Trophoblast cell (in vitro differentiated cells and primary cell): ENCODE results near the gene KIF26B.
A peak's percentile ranks its signal among the peaks of the same experiment; 100 is the strongest.

Experiments
- DNase-seq, 2 donors: peaks; one replicate each; pipeline ENCODE4 v3.0.0-alpha.2; 2016
- H2AFZ ChIP-seq: 2 replicates; pipeline ENCODE4 v1.6.1; 2013; ENCODE audit warnings: low read length, moderate library complexity, mild to moderate bottlenecking; ENCODE audit not compliant: insufficient read depth, poor library complexity
- H2AK5ac ChIP-seq: 2 replicates; pipeline ENCODE4 v1.6.1; 2013; ENCODE audit warnings: mild to moderate bottlenecking, low read length
- H2BK120ac ChIP-seq: 2 replicates; pipeline ENCODE4 v1.6.1; 2013; ENCODE audit warnings: low read length, mild to moderate bottlenecking, moderate library complexity; ENCODE audit not compliant: insufficient read depth, poor library complexity
- H2BK12ac ChIP-seq: 2 replicates; pipeline ENCODE4 v1.6.1; 2013; ENCODE audit warnings: mild to moderate bottlenecking, low read length, moderate library complexity
- H2BK5ac ChIP-seq: 2 replicates; pipeline ENCODE4 v1.6.1; 2013; ENCODE audit warnings: low read length, low read depth, moderate library complexity, mild to moderate bottlenecking; ENCODE audit not compliant: poor library complexity
- H3K14ac ChIP-seq: 2 replicates; pipeline ENCODE4 v1.6.1; 2013; ENCODE audit warnings: mild to moderate bottlenecking, low read length
- H3K18ac ChIP-seq: 2 replicates; pipeline ENCODE4 v1.6.1; 2013; ENCODE audit warnings: mild to moderate bottlenecking, low read length
- H3K23ac ChIP-seq: 2 replicates; pipeline ENCODE4 v1.6.1; 2013; ENCODE audit warnings: low read length
- H3K27ac ChIP-seq: 2 replicates; pipeline ENCODE4 v1.5.1; 2013; ENCODE audit warnings: low read depth, mild to moderate bottlenecking, inconsistent platforms, low read length, moderate library complexity
- H3K27me3 ChIP-seq: 2 replicates; pipeline ENCODE4 v1.6.1; 2013; ENCODE audit warnings: inconsistent platforms, mild to moderate bottlenecking, low read length, moderate library complexity; ENCODE audit not compliant: insufficient read depth
- H3K36me3 ChIP-seq, 2 experiments: 1 replicate in 1 of 2; 2 replicates in 1 of 2; pipeline ENCODE4 v1.6.1; 2013; ENCODE audit warnings: low read length in 2 of 2, mild to moderate bottlenecking in 2 of 2, moderate library complexity in 1 of 2; ENCODE audit not compliant: insufficient read depth in 2 of 2, control insufficient read depth in 1 of 2
- H3K4ac ChIP-seq: 2 replicates; pipeline ENCODE4 v1.6.1; 2013; ENCODE audit warnings: low read depth, mild to moderate bottlenecking, low read length, moderate library complexity
- H3K4me1 ChIP-seq, 2 experiments: 1 replicate in 1 of 2; 2 replicates in 1 of 2; pipeline ENCODE4 v1.6.1; 2013; ENCODE audit warnings: low read length in 2 of 2, mild to moderate bottlenecking in 2 of 2, moderate library complexity in 1 of 2; ENCODE audit not compliant: insufficient read depth in 2 of 2, control insufficient read depth in 1 of 2
- H3K4me2 ChIP-seq: 2 replicates; pipeline ENCODE4 v1.6.1; 2013; ENCODE audit warnings: inconsistent platforms, mild to moderate bottlenecking, low read length, moderate library complexity
- H3K4me3 ChIP-seq: 2 replicates; pipeline ENCODE4 v1.5.1; 2013; ENCODE audit warnings: mild to moderate bottlenecking, low read depth, low read length, inconsistent platforms
- H3K79me1 ChIP-seq: one replicate; pipeline ENCODE4 v1.6.1; 2013; ENCODE audit warnings: low read length
- H3K79me2 ChIP-seq: 2 replicates; pipeline ENCODE4 v1.6.1; 2013; ENCODE audit warnings: low read length, mild to moderate bottlenecking; ENCODE audit not compliant: control insufficient read depth, insufficient read depth, poor library complexity
- H3K9ac ChIP-seq: 2 replicates; pipeline ENCODE4 v1.6.1; 2013; ENCODE audit warnings: mild to moderate bottlenecking, low read length
- H3K9me3 ChIP-seq: 2 replicates; pipeline ENCODE4 v1.6.1; 2013; ENCODE audit warnings: low read depth, mild to moderate bottlenecking, control low read depth, inconsistent platforms, low read length; ENCODE audit not compliant: insufficient read depth
- H4K12ac ChIP-seq: 2 replicates; pipeline ENCODE4 v1.6.1; 2013; ENCODE audit warnings: low read depth, mild to moderate bottlenecking, low read length, moderate library complexity
- H4K8ac ChIP-seq: 2 replicates; pipeline ENCODE4 v1.6.1; 2013; ENCODE audit warnings: low read depth, mild to moderate bottlenecking, low read length, moderate library complexity
- H4K91ac ChIP-seq: one replicate; pipeline ENCODE4 v1.6.1; 2013; ENCODE audit warnings: low read depth, mild to moderate bottlenecking, low read length, moderate library complexity
- WGBS: extraction: QIAGEN DNeasy Blood & Tissue Kit; methylation state at CpG from one replicate; pipeline ENCODE4 v1.1.7; 2013; ENCODE audit warnings: missing lambda C conversion rate; ENCODE audit not compliant: insufficient read length, insufficient coverage; ENCODE audit errors: extremely low coverage; 5-methylcytosine and 5-hydroxymethylcytosine counted together

KIF26B gene

DNA sequence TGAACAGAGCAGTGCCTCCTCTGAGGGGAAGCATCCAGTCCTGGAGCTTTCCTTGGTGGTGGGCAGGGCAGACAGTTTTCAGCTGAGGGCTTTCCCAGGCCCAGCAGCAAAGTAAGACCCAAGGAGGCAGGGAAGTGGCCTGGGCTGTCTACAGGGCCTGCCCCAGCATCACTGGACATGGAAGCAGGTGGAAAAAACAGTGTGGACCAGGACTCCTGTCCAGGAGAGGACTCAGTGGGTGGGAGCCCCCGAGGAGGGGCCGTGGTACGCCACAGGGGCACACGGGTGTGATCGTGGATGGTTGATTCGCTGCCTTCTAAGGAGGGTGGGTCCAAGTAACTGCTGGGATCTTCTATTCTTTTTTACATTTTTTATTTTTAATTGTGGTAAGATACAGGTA is 387.6 kb downstream of the KIF26B start:
- H2AFZ ChIP-seq, result no peak overlapping the region
- H2AK5ac ChIP-seq, result no peak overlapping the region
- no peak overlapping the region for H3K27ac ChIP-seq
- H2BK120ac ChIP-seq, result no peak overlapping the region
- no peak overlapping the region for H3K23ac ChIP-seq
- H3K9me3 ChIP-seq, result no peaks in the 10 kb centered on the region
- H3K27me3 ChIP-seq, result no peaks in the 10 kb centered on the region
- H3K4me3 ChIP-seq, result no peak overlapping the region
- no peak overlapping the region for H2BK5ac ChIP-seq
- no peak overlapping the region for H4K8ac ChIP-seq
- WGBS, result no CpG with 5 or more reads among the region's 6 CpGs
- no peaks in the 10 kb centered on the region for H3K79me2 ChIP-seq
- H3K4ac ChIP-seq, result no peak overlapping the region
- H3K14ac ChIP-seq, result no peak overlapping the region
- DNase-seq, result no peak
- no peak overlapping the region for H4K12ac ChIP-seq
- H3K18ac ChIP-seq, result no peak overlapping the region
- H3K4me2 ChIP-seq, result no peak overlapping the region
- no peak overlapping the region for H4K91ac ChIP-seq
- no peak overlapping the region for H2BK12ac ChIP-seq
- peaks cover 12 to 23% of the 10 kb centered on the region in 2 experiments for H3K36me3 ChIP-seq
- peaks cover 2% of the 10 kb centered on the region in 2 experiments for H3K4me1 ChIP-seq
- H3K79me1 ChIP-seq, result no peaks in the 10 kb centered on the region
- no peak overlapping the region for H3K9ac ChIP-seq

DNA sequence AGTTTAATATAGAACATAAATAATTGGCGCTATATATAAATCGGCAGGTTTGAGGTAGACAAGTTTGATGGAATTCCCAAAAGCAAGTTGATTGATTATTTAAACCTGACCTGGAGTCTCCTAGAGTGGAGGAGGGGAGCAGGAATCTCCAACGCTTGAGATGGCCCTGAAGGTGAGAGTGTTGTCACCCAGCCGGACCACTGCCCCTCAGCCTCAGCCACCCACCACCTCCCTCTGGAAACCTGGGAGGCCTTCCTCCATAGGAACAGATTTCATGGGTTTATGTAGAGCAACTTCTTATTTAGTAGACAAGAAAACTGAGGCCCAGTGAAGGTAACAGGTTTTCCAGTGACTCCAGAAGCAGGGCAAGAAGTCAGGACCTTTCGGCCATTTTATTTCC is 389.5 kb downstream of the KIF26B start:
- Histone ChIP-seq H2BK120ac (no peak overlapping the region), H2BK12ac (no peak overlapping the region), H3K27me3 (no peaks in the 10 kb centered on the region), H2BK5ac (no peak overlapping the region), H3K4me2 (no peak overlapping the region), H3K4me3 (no peak overlapping the region), H3K36me3 (peaks cover 12 to 23% of the 10 kb centered on the region in 2 experiments), H3K4ac (no peak overlapping the region), H3K27ac (no peak overlapping the region), H3K18ac (no peak overlapping the region), H2AK5ac (no peak overlapping the region), H3K9me3 (no peaks in the 10 kb centered on the region), H4K8ac (no peak overlapping the region), H3K79me2 (no peaks in the 10 kb centered on the region), H3K14ac (no peak overlapping the region), H3K79me1 (no peaks in the 10 kb centered on the region), H4K12ac (no peak overlapping the region), H3K4me1 (peaks cover 0 to 2% of the 10 kb centered on the region in 2 experiments), H3K23ac (no peak overlapping the region), H3K9ac (no peak overlapping the region), H2AFZ (no peak overlapping the region), H4K91ac (no peak overlapping the region)
- DNase-seq, result no peak
- WGBS, result no CpG with 5 or more reads among the region's 5 CpGs

DNA sequence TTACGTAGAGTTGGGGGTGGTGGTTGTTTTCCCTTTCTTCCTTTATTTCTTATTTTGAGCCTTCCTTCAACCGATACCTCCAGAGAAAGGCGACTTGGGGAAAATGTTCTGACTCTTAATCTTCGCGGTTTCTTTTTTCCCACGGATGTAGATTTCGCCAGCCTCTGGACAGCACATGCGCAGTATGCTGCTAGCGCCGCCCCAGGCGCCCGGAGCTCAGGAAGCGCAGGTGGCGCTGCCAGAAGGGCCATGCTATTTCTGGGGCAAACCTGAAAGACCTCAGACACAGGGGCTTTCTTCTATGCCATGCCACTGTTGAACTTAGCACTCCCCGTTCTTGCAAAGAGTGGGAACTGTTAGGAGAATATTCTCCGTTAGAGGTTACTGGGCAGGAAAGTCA is 392.1 kb downstream of the KIF26B start:
- H2BK12ac ChIP-seq, result no peak overlapping the region
- no peak overlapping the region for H3K14ac ChIP-seq
- no peaks in the 10 kb centered on the region for H3K9me3 ChIP-seq
- H3K79me1 ChIP-seq, result peaks cover 3% of the 10 kb centered on the region
- no peak overlapping the region for H3K4me3 ChIP-seq
- WGBS, result no CpG with 5 or more reads among the region's 16 CpGs
- no peak overlapping the region for H2AK5ac ChIP-seq
- DNase-seq, result peak; percentile 65 to 81
- H3K27ac ChIP-seq, result no peak overlapping the region
- no peak overlapping the region for H4K91ac ChIP-seq
- H2AFZ ChIP-seq, result no peak overlapping the region
- H2BK120ac ChIP-seq, result no peak overlapping the region
- no peak overlapping the region for H3K4ac ChIP-seq
- no peak overlapping the region for H3K4me2 ChIP-seq
- H2BK5ac ChIP-seq, result no peak overlapping the region
- no peak overlapping the region for H4K12ac ChIP-seq
- no peaks in the 10 kb centered on the region for H3K27me3 ChIP-seq
- no peaks in the 10 kb centered on the region for H3K79me2 ChIP-seq
- H3K9ac ChIP-seq, result no peak overlapping the region
- peaks cover 6% of the 10 kb centered on the region in 2 experiments for H3K4me1 ChIP-seq
- no peak overlapping the region for H4K8ac ChIP-seq
- no peak overlapping the region for H3K23ac ChIP-seq
- no peak overlapping the region for H3K18ac ChIP-seq
- peaks cover 6 to 21% of the 10 kb centered on the region in 2 experiments for H3K36me3 ChIP-seq

DNA sequence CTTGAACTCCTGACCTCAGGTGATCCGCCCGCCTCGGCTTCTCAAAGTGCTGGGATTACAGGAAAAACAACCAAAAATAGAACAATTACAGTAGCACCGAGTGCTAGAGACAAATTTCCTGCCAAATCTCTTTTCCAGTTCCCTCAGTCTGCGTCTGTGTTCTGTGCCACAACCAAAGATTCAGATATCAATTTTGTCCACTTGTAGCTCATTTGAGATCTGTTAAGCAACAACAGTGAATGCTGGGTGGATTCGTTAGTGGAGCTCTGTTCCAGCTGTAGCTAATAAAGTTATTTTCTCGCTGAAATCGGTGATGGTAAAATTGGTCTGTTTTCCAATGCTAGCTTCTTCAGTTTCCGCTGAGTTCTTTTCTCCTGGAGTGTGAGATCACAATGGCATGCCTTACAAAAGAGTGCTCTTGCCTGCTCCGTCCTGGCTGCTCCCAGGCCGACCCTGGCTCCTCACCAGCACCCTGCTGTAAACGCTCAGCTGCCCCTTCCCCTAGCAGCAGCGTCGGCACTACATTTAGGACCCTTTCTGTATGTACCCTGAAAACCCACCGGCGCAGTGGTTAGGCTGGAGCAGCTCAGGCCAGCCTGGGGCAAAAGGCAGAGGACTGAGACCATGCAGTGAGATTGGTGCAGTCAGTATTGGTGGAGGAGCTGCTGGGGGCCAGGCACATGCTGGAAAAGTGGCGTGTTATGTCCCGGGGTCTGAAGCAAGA is 395.4 kb downstream of the KIF26B start:
- Histone ChIP-seq H3K9ac (no peak overlapping the region), H2BK120ac (peak overlapping the region; percentile 3), H3K4me3 (no peak overlapping the region), H4K8ac (peak overlapping the region; percentile 46), H2BK5ac (peak overlapping the region; percentile 11), H3K4me1 (peaks cover 4 to 9% of the 10 kb centered on the region in 2 experiments), H4K12ac (no peak overlapping the region), H3K14ac (no peak overlapping the region), H3K4me2 (no peak overlapping the region), H3K36me3 (peaks cover 0 to 2% of the 10 kb centered on the region in 2 experiments), H2AFZ (no peak overlapping the region), H3K27ac (no peak overlapping the region), H3K79me1 (peaks cover 3% of the 10 kb centered on the region), H4K91ac (no peak overlapping the region), H2AK5ac (no peak overlapping the region), H3K18ac (no peak overlapping the region), H3K79me2 (no peaks in the 10 kb centered on the region), H3K27me3 (no peaks in the 10 kb centered on the region), H3K9me3 (no peaks in the 10 kb centered on the region), H2BK12ac (peak overlapping the region; percentile 63), H3K4ac (no peak overlapping the region), H3K23ac (no peak overlapping the region)
- WGBS, result no CpG with 5 or more reads among the region's 18 CpGs
- DNase-seq, result no peak
